Measurements from ENCODE around the gene NNAT. TPM values are rescaled to one million over a fixed set of nuclear protein-coding genes. Genes with fewer than 3 reads are reported as not detected.

NNAT gene
- total RNA-seq, 1 experiment from 2014 or later: not detected

- Histone ChIP-seq H3K9me3 (ENCODE audit: low read length) (no peaks in the 10 kb centered on the region), H3K4me3 (ENCODE audit: low read length) (no peak overlapping the region), H3K79me2 (ENCODE audit: low read length) (no peaks in the 10 kb centered on the region), H3K27ac (ENCODE audit: low read length) (no peak overlapping the region), H2AFZ (ENCODE audit: low read length) (no peak overlapping the region), H3K27me3 (ENCODE audit: low read length) (no peaks in the 10 kb centered on the region), H3K4me2 (ENCODE audit: low read depth, low read length, poor library complexity, severe bottlenecking) (no peak overlapping the region), H4K20me1 (ENCODE audit: insufficient read depth, low read depth, low read length) (no peaks in the 10 kb centered on the region), H3K9me2 (replicated peaks; ENCODE audit: insufficient read depth, low read length) (no peaks in the 10 kb centered on the region), H3K9ac (ENCODE audit: low read length) (no peak overlapping the region), H3K4me1 (ENCODE audit: low read length) (no peaks in the 10 kb centered on the region), H3K36me3 (ENCODE audit: insufficient read depth, low read length) (no peaks in the 10 kb centered on the region)
- DNase-seq: no peak
Observed at GRCh38 chr20:37558779-37559178, 37.7 kb downstream of the NNAT start.

- no peak overlapping the region for H3K9ac ChIP-seq (ENCODE audit: low read length)
- H3K79me2 ChIP-seq (ENCODE audit: low read length): no peaks in the 10 kb centered on the region
- DNase-seq: no peak
- no peaks in the 10 kb centered on the region for H3K36me3 ChIP-seq (ENCODE audit: insufficient read depth, low read length)
- no peaks in the 10 kb centered on the region for H4K20me1 ChIP-seq (ENCODE audit: insufficient read depth, low read depth, low read length)
- no peak overlapping the region for H2AFZ ChIP-seq (ENCODE audit: low read length)
- no peak overlapping the region for H3K4me3 ChIP-seq (ENCODE audit: low read length)
- no peak overlapping the region for H3K4me2 ChIP-seq (ENCODE audit: low read depth, low read length, poor library complexity, severe bottlenecking)
- no peaks in the 10 kb centered on the region for H3K27me3 ChIP-seq (ENCODE audit: low read length)
- H3K4me1 ChIP-seq (ENCODE audit: low read length): no peaks in the 10 kb centered on the region
- H3K9me3 ChIP-seq (ENCODE audit: low read length): no peaks in the 10 kb centered on the region
- no peak overlapping the region for H3K27ac ChIP-seq (ENCODE audit: low read length)
- no peaks in the 10 kb centered on the region for H3K9me2 ChIP-seq (replicated peaks; ENCODE audit: insufficient read depth, low read length)
Observed at GRCh38 chr20:37559312-37560027, 38.4 kb downstream of the NNAT start.

- Histone ChIP-seq H3K36me3 (ENCODE audit: insufficient read depth, low read length) (no peaks in the 10 kb centered on the region), H3K27me3 (ENCODE audit: low read length) (no peaks in the 10 kb centered on the region), H3K4me2 (ENCODE audit: low read depth, low read length, poor library complexity, severe bottlenecking) (no peak overlapping the region), H3K9me3 (ENCODE audit: low read length) (no peaks in the 10 kb centered on the region), H3K79me2 (ENCODE audit: low read length) (no peaks in the 10 kb centered on the region), H3K27ac (ENCODE audit: low read length) (no peak overlapping the region), H4K20me1 (ENCODE audit: insufficient read depth, low read depth, low read length) (peaks cover 3% of the 10 kb centered on the region; the same call in 1 of the 2 replicates), H3K4me1 (ENCODE audit: low read length) (no peaks in the 10 kb centered on the region), H2AFZ (ENCODE audit: low read length) (no peak overlapping the region), H3K9ac (ENCODE audit: low read length) (no peak overlapping the region), H3K4me3 (ENCODE audit: low read length) (no peak overlapping the region), H3K9me2 (replicated peaks; ENCODE audit: insufficient read depth, low read length) (no peaks in the 10 kb centered on the region)
- no peak for DNase-seq
Observed at GRCh38 chr20:37560629-37561028, 39.6 kb downstream of the NNAT start.

GRCh38 chr20:37562695-37563480 is 41.8 kb downstream of the NNAT start:
- no peaks in the 10 kb centered on the region for H3K36me3 ChIP-seq (ENCODE audit: insufficient read depth, low read length)
- no peaks in the 10 kb centered on the region for H3K9me3 ChIP-seq (ENCODE audit: low read length)

GRCh38 chr20:37564016-37564387 is 43.0 kb downstream of the NNAT start:
- H3K4me2 ChIP-seq (ENCODE audit: low read depth, low read length, poor library complexity, severe bottlenecking): no peak overlapping the region
- H3K9me2 ChIP-seq (replicated peaks; ENCODE audit: insufficient read depth, low read length): no peaks in the 10 kb centered on the region
- no peak overlapping the region for H3K27ac ChIP-seq (ENCODE audit: low read length)
- H2AFZ ChIP-seq (ENCODE audit: low read length): no peak overlapping the region
- DNase-seq: no peak
- no peak overlapping the region for H3K9ac ChIP-seq (ENCODE audit: low read length)
- peaks cover 11% of the 10 kb centered on the region for H3K4me1 ChIP-seq (ENCODE audit: low read length)
- no peaks in the 10 kb centered on the region for H3K79me2 ChIP-seq (ENCODE audit: low read length)
- H3K36me3 ChIP-seq (ENCODE audit: insufficient read depth, low read length): no peaks in the 10 kb centered on the region
- H4K20me1 ChIP-seq (ENCODE audit: insufficient read depth, low read depth, low read length): peaks cover 3% of the 10 kb centered on the region; the same call in 1 of the 2 replicates
- H3K27me3 ChIP-seq (ENCODE audit: low read length): no peaks in the 10 kb centered on the region
- no peak overlapping the region for H3K4me3 ChIP-seq (ENCODE audit: low read length)
- H3K9me3 ChIP-seq (ENCODE audit: low read length): no peaks in the 10 kb centered on the region

More at GRCh38 chr20:37562695-37563480, 41.8 kb downstream of the NNAT start:
- Histone ChIP-seq H4K20me1 (ENCODE audit: insufficient read depth, low read depth, low read length) (peaks cover 3% of the 10 kb centered on the region; the same call in 1 of the 2 replicates), H3K27me3 (ENCODE audit: low read length) (no peaks in the 10 kb centered on the region), H2AFZ (ENCODE audit: low read length) (no peak overlapping the region), H3K4me3 (ENCODE audit: low read length) (no peak overlapping the region), H3K79me2 (ENCODE audit: low read length) (no peaks in the 10 kb centered on the region), H3K4me1 (ENCODE audit: low read length) (peaks cover 7% of the 10 kb centered on the region), H3K4me2 (ENCODE audit: low read depth, low read length, poor library complexity, severe bottlenecking) (no peak overlapping the region), H3K27ac (ENCODE audit: low read length) (no peak overlapping the region), H3K9me2 (replicated peaks; ENCODE audit: insufficient read depth, low read length) (no peaks in the 10 kb centered on the region), H3K9ac (ENCODE audit: low read length) (no peak overlapping the region)
- DNase-seq: no peak

GRCh38 chr20:37564388-37565133 is 43.5 kb downstream of the NNAT start:
- Histone ChIP-seq H3K4me2 (ENCODE audit: low read depth, low read length, poor library complexity, severe bottlenecking) (no peak overlapping the region), H3K9me2 (replicated peaks; ENCODE audit: insufficient read depth, low read length) (no peaks in the 10 kb centered on the region), H2AFZ (ENCODE audit: low read length) (no peak overlapping the region), H3K4me3 (ENCODE audit: low read length) (no peak overlapping the region), H3K36me3 (ENCODE audit: insufficient read depth, low read length) (no peaks in the 10 kb centered on the region), H3K27ac (ENCODE audit: low read length) (no peak overlapping the region), H3K27me3 (ENCODE audit: low read length) (no peaks in the 10 kb centered on the region), H4K20me1 (ENCODE audit: insufficient read depth, low read depth, low read length) (peaks cover 3% of the 10 kb centered on the region; the same call in 1 of the 2 replicates), H3K9me3 (ENCODE audit: low read length) (no peaks in the 10 kb centered on the region), H3K79me2 (ENCODE audit: low read length) (no peaks in the 10 kb centered on the region), H3K9ac (ENCODE audit: low read length) (no peak overlapping the region), H3K4me1 (ENCODE audit: low read length) (peaks cover 11% of the 10 kb centered on the region)
- peak; percentile 69 for DNase-seq

- Histone ChIP-seq H3K9ac (ENCODE audit: low read length) (no peak overlapping the region), H3K9me2 (replicated peaks; ENCODE audit: insufficient read depth, low read length) (no peaks in the 10 kb centered on the region), H2AFZ (ENCODE audit: low read length) (no peak overlapping the region), H3K9me3 (ENCODE audit: low read length) (no peaks in the 10 kb centered on the region), H3K79me2 (ENCODE audit: low read length) (no peaks in the 10 kb centered on the region), H3K27ac (ENCODE audit: low read length) (no peak overlapping the region), H3K27me3 (ENCODE audit: low read length) (no peaks in the 10 kb centered on the region), H3K4me3 (ENCODE audit: low read length) (no peak overlapping the region), H3K36me3 (ENCODE audit: insufficient read depth, low read length) (no peaks in the 10 kb centered on the region), H3K4me1 (ENCODE audit: low read length) (peaks cover 11% of the 10 kb centered on the region), H3K4me2 (ENCODE audit: low read depth, low read length, poor library complexity, severe bottlenecking) (no peak overlapping the region), H4K20me1 (ENCODE audit: insufficient read depth, low read depth, low read length) (peaks cover 3% of the 10 kb centered on the region; the same call in 1 of the 2 replicates)
- no peak for DNase-seq
Observed at GRCh38 chr20:37565134-37565811, 44.2 kb downstream of the NNAT start.

Data from Karpas-422 (cell line).